HG03064 (cell line): ENCODE data around the gene PDE4D.
"Not testable (repeated sequence)": the region's sequence is repeated elsewhere in the genome, so short reads cannot be mapped to it uniquely, and the experiment has no call there.

Experiments
- ATAC-seq: cut with Tn5 transposase; IDR thresholded peaks from one replicate; pipeline ENCODE4 v1.9.1; 2021; ENCODE audit warnings: low read depth; ENCODE audit not compliant: unreplicated experiment

The PDE4D gene

GRCh38 chr5:59807806-59808205 lies 85.7 kb downstream of the PDE4D start:
- no peak for ATAC-seq

DNA sequence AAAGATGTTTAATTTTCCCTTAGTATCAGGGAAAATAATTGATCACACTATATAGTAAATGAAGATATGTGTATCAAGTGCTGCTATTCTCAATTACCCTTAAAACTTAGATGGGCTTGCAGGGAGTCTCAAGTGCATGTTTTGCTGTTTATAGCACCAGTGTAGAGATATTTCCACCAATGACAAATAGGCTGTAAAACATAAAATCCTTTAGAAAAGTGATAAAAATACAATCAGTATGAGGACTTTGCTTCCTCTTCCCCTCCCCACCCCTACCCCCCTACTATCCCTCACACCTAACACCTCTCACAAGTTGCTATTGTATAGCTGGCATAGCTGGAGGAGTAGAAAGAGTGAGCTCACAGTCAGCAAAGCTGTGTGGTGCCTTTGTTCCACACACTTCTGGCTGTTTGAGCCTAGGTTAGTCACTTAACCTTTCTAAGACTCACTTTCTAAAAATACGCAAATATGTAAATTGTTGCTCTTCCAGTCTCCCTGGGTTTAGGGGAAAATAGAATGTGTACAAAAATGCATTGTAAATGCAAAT lies 93.1 kb downstream of the PDE4D start:
- ATAC-seq = no peak

DNA sequence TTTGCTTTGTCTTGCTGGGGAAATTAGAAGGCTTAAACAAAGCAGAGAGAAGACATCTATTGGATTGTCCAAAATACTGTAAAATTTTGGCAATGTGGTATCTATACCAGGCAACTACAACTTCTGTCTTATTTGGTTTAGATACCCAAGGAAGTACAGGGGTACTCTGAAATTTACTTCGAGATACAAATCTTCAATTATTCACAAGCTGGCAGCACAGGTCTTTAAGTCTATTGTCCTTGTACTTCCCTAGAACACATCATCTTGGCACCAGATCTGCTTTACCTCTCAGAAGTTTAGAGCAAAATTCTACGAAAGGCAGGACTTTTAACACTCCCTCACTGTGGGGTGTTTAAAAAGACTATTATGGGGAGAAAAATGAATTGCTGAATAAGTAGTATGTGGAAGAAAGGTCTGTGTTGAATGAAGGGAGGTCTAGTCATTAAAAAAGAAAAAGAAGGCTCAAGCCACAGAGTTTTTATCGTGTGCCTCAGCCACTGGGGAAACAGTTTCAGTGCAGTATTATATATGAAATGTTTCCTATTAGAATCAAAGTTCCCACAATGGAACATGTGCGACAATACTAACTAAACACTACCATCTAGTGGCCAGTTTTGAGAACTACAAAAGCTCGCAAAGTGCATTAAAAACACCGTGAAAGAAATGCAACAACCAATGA lies 93.7 kb downstream of the PDE4D start:
- no peak for ATAC-seq

DNA sequence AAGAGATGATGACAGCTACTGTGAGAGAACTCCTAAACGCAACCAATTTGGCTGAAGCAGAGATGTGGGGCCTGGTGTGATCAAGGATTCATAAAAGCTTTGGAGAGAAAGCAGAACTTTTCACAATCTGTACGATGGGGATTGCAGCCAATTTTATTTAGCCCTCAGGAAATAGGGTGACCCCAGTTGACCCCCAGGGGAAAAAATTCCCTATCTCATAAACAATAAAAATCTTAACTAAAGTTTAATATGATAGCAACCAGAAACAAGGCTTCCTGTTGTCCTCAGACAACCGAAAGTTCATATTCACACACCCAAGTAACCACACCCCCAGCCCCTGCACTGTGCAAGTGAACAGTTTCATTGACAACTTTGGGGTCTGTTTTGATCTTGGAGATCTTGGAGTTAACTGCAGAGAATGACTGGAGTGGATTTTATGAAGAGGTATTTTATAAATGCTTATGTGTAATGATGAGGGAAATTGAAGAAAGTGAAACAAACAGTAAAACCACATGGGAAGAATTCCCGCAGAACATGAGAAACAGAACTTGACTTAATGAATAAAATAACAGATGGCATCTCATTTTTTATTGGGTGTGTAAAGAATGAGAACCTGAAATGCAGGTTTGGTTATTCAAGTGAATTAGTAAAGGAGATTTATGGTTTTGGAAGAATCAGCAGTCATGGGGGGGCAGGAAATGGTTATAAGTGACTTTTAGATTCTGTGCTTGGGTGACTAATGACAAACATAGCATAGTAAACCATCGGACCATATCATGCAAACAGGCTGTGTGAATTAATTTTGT lies 94.5 kb downstream of the PDE4D start:
- ATAC-seq = peak; percentile 76

DNA sequence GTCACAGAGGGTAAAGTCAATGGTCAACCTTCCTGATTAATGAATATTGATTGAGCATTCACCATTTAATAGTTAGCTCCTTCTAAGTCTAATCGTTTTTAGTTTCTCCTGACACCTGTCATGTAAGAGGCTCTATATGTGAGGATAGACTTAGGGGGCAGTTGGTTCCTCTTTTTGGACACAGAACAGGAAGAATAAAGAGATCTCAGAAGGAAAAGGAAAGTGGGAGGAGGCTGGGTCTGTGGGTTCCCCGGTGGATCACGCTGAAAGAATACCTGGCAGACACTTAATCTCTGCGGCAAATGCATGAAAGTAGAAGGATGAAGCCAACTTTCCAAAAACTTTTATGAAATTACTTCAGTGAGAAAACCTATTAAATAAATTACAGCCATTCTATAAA lies 98.4 kb downstream of the PDE4D start:
- ATAC-seq = no peak

GRCh38 chr5:59792983-59793585 lies 100.4 kb downstream of the PDE4D start:
- ATAC-seq = no peak

DNA sequence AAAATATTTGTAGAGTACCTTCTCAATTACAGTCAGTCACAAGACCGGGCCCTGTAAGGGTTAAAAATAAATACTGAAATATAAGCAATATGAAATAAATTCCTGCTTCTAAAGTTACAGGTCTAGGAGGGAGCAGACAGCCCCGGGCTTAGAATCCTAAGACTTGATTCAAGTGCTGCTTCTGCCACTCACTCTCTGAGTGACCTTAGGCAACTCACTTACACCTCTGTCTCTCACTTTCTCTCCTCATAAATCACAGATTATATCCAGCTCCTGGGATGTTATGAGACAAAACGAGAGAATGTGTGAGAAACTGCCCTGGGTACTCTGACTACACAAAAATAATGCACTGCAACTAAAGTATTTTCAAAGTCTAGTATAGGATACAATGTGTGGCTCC lies 101.9 kb downstream of the PDE4D start:
- ATAC-seq = no peak

DNA sequence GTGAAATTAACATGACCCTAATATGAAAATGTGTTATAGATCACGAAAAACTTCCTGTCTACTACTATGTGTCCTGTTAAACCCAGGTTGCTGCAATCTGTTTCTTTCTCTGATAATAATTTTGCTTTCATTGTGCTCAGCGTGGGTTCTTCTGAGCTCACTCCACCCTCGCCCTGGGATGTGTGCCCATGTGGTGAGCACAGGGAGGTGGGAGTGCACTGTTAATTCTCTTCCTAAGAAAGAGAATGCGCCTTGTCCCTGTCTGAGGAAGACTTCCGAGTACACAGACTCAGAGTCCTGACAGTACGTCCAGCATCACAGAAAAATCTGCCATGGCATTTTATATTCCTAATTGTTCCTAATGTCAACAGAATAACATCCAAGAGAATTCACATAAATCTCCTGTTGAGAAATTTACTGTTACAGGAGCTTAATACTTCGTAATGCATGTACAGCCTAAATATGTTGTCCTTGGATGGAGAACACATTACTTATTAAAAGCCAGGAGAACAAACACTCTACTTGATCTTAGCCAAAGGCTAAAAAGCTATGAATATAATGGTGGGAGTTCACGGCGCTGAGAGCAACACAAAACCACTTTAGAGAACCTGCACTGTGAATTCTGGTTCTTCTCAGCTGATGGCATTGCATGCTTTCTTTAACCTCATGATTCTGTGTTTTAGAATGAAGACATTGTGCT lies 102.6 kb downstream of the PDE4D start:
- ATAC-seq = no peak

- no peak for ATAC-seq
Observed at GRCh38 chr5:59790376-59790775, 103.2 kb downstream of the PDE4D start.

DNA sequence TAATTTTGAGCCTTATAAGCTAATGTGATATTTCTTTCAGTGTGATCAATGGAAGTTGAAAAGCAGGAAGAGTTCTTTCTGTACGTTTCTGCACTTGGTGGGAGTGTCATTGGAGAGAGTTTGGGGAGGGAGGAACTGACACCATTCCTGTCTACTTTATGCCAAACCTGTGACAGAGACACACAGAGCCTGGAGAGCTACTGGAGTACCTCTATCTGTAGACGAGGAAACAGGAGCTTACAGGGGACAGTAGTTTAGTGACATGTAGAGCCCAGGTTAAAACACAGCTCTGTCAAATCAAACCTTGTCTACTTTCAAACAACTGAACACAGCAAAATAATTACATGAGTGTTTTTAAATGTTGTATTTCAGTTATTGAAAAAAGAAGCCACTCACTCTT lies 103.6 kb downstream of the PDE4D start:
- no peak for ATAC-seq

- no peak for ATAC-seq
Observed at GRCh38 chr5:59789197-59789596, 104.3 kb downstream of the PDE4D start.

- no peak for ATAC-seq
Observed at GRCh38 chr5:59786334-59786805, 107.2 kb downstream of the PDE4D start.

DNA sequence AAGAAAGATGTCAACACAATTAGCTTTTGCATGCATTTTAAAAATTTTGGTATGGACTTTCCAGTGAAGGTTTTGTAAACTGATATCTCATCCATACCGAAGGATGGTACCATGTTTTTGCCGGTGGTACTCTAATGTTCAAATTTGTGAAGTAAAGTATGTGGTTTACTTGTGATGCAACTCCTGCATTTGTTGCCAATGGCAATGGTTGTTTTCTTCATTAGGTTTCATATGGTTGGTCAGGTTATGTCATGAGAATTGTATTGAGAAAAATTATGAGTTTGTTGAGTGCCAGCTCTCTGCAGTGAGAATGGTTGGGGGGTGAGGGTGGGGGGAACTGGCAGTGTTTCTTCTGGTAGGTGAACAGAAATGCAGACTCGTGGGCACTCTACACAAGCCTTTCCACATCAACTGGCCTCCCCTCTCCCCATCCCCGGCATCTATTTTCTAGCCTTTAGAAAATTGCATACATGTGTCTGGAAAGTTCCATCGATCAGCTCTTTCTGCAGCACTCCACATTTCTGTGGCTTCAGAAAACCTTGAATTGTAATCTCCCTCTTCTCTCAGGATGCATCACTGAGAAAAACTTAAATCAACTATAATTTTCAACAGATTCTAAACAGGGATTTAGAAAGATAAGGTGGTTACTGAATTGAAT lies 107.7 kb downstream of the PDE4D start:
- no peak for ATAC-seq

DNA sequence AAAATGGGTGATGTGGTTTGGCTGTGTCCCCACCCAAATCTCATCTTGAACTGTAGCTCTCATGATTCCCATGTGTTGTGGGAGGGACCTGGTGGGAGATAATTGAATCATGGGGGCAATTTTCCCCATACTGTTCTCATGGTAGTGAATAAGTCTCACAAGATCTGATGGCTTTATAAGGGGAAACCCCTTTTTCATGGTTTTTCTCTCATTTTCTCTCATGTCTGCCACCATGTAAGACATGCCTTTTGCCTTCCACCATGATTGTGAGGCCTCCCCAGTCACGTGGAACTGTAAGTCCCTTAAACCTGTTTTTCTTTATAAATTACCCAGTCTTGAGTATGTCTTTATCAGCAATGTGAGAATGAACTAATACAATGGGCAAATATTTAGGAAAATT lies 108.8 kb downstream of the PDE4D start:
- ATAC-seq = not testable (repeated sequence)

DNA sequence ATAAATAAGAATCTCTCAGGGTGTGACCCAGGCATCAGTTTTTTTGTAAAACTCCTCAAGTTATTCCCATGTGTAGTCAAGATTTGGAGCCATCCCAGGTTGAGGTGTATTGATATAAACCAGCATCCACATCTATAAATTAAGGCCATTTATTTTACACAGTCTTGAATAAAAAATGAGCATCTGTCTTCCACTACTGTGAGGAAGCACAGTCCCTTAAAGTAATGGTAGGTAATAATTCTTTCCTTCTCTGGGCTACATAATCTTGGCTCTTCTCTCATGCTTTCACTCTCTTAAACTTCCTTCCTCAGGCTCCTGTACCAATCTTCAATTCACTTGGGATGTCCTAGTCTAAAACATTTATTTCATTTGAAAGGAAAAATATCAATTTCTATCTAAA lies 110.3 kb downstream of the PDE4D start:
- ATAC-seq = no peak

- ATAC-seq = no peak
Observed at GRCh38 chr5:59782856-59783255, 110.7 kb downstream of the PDE4D start.

DNA sequence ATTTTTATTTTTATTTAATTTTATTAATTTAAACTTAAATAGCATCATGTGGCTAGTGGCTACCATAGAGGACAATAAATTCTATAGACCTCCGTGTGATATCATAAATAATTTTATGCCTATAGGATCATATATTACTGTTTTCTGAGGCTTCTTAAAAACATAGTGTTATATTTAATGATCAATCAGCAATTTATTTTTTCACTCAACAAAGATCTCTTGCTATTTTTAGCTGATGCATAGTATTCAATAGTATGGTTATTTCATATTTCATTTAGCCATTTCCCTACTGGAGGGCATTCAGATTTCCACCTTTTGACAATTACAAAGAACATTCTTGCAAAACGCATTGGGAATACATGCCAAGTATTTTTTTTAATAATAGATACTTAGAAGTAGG lies 114.1 kb downstream of the PDE4D start:
- ATAC-seq = no peak

GRCh38 chr5:59777028-59777427 lies 116.5 kb downstream of the PDE4D start:
- no peak for ATAC-seq

- no peak for ATAC-seq
Observed at GRCh38 chr5:59773294-59773693, 120.2 kb downstream of the PDE4D start.

DNA sequence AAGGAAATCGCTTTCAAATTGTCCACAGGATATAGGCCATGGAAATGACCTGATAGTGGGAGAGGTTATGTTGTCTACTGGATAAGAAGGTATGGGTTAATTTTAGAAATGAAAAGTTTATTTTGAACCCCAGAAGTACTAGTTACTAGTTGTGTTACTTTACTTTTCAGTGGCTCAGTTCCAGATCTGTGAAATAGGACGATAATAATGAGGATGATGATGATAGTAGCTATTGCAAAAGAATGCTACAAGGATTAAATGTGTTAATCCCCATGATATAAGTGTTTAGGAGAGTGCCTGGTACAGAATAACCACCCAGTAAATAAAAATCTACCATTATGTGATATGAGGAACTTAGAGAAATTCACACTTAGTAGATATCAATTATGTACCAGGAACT lies 120.8 kb downstream of the PDE4D start:
- no peak for ATAC-seq
